ENCODE data around the gene ABCC3.

The ABCC3 gene

DNA sequence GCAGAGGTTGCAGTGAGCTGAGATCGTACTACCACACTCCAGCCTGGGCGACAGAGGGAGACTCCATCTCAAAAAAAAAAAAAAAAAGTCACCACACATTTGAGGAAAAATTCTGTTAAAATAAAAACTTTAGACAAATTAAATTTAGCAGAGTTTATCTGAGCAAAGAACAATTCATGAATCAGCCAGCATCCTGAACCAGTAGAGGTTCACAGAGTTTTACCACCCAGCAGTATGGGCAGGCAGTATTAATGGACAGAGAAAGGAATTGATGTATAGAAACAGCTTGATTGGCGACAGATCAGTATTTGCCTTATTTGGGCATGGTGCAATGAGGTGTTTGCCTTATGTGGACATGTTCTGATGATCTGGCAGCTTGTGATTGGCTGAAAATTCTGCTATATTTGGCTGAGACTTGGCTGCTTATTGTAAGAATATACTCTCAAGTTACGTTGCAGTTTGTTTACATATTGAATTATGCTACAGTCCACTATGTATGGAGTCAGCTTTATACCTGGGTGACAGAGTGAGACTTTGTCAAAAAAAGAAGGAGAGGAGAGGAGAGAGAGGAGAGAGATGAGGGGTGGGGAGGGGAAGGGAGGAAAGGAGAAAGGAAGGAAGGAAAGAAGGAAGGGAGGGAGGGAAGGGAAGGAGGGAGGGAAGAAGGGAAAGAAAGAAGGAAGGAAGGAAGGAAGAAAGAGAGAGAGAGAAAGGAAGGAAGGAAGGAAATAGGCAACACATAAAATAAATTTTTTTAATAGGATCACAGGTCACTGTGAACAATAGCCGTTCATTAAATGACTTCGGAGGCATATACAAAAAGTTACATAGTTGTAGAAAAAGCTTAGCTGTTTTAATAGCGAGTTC is 14.6 kb downstream of the ABCC3 start:
- no peaks in the 10 kb centered on the region for H3K4me1 ChIP-seq (ENCODE audit: insufficient read depth, low read length)
- no peaks in the 10 kb centered on the region for H3K36me3 ChIP-seq (ENCODE audit: insufficient read depth, low read length)
- H3K27me3 ChIP-seq (ENCODE audit: insufficient read depth, low read length) = peaks cover under 1% of the 10 kb centered on the region
- no peaks in the 10 kb centered on the region for H3K9me3 ChIP-seq (ENCODE audit: low read length)
- no peak overlapping the region for H3K4me3 ChIP-seq (ENCODE audit: low read length)
- H2AFZ ChIP-seq (ENCODE audit: low read depth, low read length) = no peak overlapping the region

DNA sequence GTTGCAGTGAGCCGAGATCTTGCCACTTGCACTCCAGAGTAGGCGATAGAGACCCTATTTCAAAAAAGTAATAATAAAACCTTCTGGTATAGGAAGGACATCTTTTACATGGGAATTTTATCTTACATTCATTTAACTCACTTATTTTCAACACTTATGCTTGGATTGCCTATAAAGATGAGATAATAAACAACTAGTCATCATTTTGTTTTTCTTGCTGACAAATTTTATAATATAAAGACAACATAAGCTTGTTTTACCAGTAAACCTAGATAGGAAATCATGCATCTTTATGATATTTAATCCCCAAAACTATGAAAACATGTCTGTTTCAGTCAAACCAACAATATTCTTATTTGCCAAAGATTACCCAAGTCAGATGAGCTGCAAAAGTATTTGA is 17.0 kb downstream of the ABCC3 start:
- no peaks in the 10 kb centered on the region for H3K36me3 ChIP-seq (ENCODE audit: insufficient read depth, low read length)
- H3K4me3 ChIP-seq (ENCODE audit: low read length) = no peak overlapping the region
- peaks cover 5% of the 10 kb centered on the region for H3K27me3 ChIP-seq (ENCODE audit: insufficient read depth, low read length)
- no peaks in the 10 kb centered on the region for H3K9me3 ChIP-seq (ENCODE audit: low read length)
- H3K4me1 ChIP-seq (ENCODE audit: insufficient read depth, low read length) = no peaks in the 10 kb centered on the region
- no peak overlapping the region for H2AFZ ChIP-seq (ENCODE audit: low read depth, low read length)

DNA sequence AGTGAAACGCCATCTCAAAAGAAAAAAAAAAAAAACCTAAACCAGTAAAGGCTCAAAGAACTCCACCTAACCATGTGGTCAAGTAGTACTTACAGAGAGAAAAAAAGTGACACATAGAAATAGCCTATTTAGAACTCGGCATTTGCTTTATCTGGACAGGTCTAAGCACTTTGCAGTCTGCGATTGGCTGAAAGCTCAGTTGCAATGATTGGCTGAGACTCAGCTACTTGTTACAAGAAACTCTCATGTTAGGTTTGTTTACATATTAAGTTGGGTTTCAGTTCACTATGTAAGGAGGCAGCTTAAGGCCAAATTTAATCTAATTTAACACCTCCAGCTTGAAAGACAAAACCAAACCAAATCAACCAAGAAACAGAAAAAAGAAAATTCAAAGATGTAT is 19.1 kb downstream of the ABCC3 start:
- Histone ChIP-seq H3K4me1 (ENCODE audit: insufficient read depth, low read length) (no peaks in the 10 kb centered on the region), H3K27me3 (ENCODE audit: insufficient read depth, low read length) (peaks cover 19% of the 10 kb centered on the region), H3K4me3 (ENCODE audit: low read length) (no peak overlapping the region), H3K9me3 (ENCODE audit: low read length) (no peaks in the 10 kb centered on the region), H3K36me3 (ENCODE audit: insufficient read depth, low read length) (no peaks in the 10 kb centered on the region), H2AFZ (ENCODE audit: low read depth, low read length) (no peak overlapping the region)

DNA sequence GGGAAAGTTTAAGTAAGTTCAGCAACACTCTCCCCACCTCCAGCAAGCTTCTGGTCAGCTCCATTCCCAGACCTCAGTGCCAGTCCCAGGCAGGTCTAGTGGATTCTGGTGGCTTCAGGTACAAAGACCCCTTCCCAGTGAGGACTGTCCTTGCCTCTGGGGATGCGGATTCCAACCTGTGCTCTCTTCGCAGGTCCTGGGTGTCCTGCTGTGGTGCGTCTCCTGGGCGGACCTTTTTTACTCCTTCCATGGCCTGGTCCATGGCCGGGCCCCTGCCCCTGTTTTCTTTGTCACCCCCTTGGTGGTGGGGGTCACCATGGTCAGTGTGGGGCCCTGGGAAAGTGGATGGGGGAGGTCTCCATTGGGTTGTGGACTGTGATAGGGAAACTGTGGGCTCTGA is 21.8 kb downstream of the ABCC3 start:
- H3K9me3 ChIP-seq (ENCODE audit: low read length) = no peaks in the 10 kb centered on the region
- H3K27me3 ChIP-seq (ENCODE audit: insufficient read depth, low read length) = peaks cover 27% of the 10 kb centered on the region
- H3K36me3 ChIP-seq (ENCODE audit: insufficient read depth, low read length) = no peaks in the 10 kb centered on the region
- no peak overlapping the region for H2AFZ ChIP-seq (ENCODE audit: low read depth, low read length)
- H3K4me1 ChIP-seq (ENCODE audit: insufficient read depth, low read length) = no peaks in the 10 kb centered on the region
- H3K4me3 ChIP-seq (ENCODE audit: low read length) = no peak overlapping the region

- Histone ChIP-seq H3K4me1 (ENCODE audit: insufficient read depth, low read length) (no peaks in the 10 kb centered on the region), H3K4me3 (ENCODE audit: low read length) (no peak overlapping the region), H3K9me3 (ENCODE audit: low read length) (no peaks in the 10 kb centered on the region), H3K27me3 (ENCODE audit: insufficient read depth, low read length) (peaks cover 27% of the 10 kb centered on the region), H3K36me3 (ENCODE audit: insufficient read depth, low read length) (no peaks in the 10 kb centered on the region), H2AFZ (ENCODE audit: low read depth, low read length) (no peak overlapping the region)
These were observed 22.4 kb downstream of the ABCC3 start for GRCh38 chr17:50657054-50657453.

DNA sequence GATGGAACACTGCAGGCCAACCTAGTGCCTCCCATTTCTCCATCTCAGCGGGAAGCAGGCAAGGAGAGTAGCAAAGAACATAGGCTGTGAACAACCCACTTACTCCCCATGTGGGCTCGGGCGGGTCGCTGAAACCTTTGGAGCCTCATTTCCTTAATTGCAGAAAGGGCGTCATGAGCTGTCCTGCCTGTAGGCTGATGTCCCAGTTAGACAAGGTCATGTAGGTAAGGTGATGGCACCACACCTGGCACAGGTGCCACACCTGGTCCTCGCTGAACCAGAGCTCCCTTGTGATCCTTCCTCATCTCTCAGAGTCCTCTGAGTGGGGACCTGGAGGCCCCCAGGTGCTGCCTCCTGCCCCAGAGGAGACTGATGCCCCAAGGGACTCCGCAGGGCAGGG is 22.9 kb downstream of the ABCC3 start:
- H3K27me3 ChIP-seq (ENCODE audit: insufficient read depth, low read length) = peaks cover 27% of the 10 kb centered on the region
- no peak overlapping the region for H3K4me3 ChIP-seq (ENCODE audit: low read length)
- no peaks in the 10 kb centered on the region for H3K9me3 ChIP-seq (ENCODE audit: low read length)
- no peak overlapping the region for H2AFZ ChIP-seq (ENCODE audit: low read depth, low read length)
- no peaks in the 10 kb centered on the region for H3K36me3 ChIP-seq (ENCODE audit: insufficient read depth, low read length)
- H3K4me1 ChIP-seq (ENCODE audit: insufficient read depth, low read length) = no peaks in the 10 kb centered on the region

- H2AFZ ChIP-seq (ENCODE audit: low read depth, low read length) = no peak overlapping the region
- no peaks in the 10 kb centered on the region for H3K4me1 ChIP-seq (ENCODE audit: insufficient read depth, low read length)
- H3K4me3 ChIP-seq (ENCODE audit: low read length) = no peak overlapping the region
- no peaks in the 10 kb centered on the region for H3K36me3 ChIP-seq (ENCODE audit: insufficient read depth, low read length)
- no peaks in the 10 kb centered on the region for H3K9me3 ChIP-seq (ENCODE audit: low read length)
- H3K27me3 ChIP-seq (ENCODE audit: insufficient read depth, low read length) = peaks cover 32% of the 10 kb centered on the region
These were observed 23.9 kb downstream of the ABCC3 start for GRCh38 chr17:50658616-50659015.

DNA sequence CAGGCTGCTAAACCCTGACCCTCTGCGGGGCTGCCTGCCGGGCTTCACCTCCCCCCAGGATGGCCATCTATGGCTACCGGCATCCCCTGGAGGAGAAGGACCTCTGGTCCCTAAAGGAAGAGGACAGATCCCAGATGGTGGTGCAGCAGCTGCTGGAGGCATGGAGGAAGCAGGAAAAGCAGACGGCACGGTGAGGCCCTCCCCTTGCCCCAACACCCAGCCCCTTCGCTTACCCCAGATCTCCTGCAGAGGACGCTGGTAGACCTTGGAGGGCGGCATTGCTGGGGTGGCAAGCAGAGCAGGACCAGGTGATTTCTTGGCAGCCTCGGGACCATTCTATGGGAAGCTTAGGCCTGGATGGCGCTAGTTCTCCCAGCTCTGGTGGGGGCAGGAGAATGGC is 24.5 kb downstream of the ABCC3 start:
- H3K36me3 ChIP-seq (ENCODE audit: insufficient read depth, low read length) = no peaks in the 10 kb centered on the region
- H2AFZ ChIP-seq (ENCODE audit: low read depth, low read length) = no peak overlapping the region
- no peak overlapping the region for H3K4me3 ChIP-seq (ENCODE audit: low read length)
- no peaks in the 10 kb centered on the region for H3K9me3 ChIP-seq (ENCODE audit: low read length)
- peaks cover 34% of the 10 kb centered on the region for H3K27me3 ChIP-seq (ENCODE audit: insufficient read depth, low read length)
- no peaks in the 10 kb centered on the region for H3K4me1 ChIP-seq (ENCODE audit: insufficient read depth, low read length)

- Histone ChIP-seq H3K4me1 (ENCODE audit: insufficient read depth, low read length) (no peaks in the 10 kb centered on the region), H3K4me3 (ENCODE audit: low read length) (no peak overlapping the region), H2AFZ (ENCODE audit: low read depth, low read length) (no peak overlapping the region), H3K27me3 (ENCODE audit: insufficient read depth, low read length) (peaks cover 32% of the 10 kb centered on the region), H3K9me3 (ENCODE audit: low read length) (no peaks in the 10 kb centered on the region), H3K36me3 (ENCODE audit: insufficient read depth, low read length) (no peaks in the 10 kb centered on the region)
These were observed 25.6 kb downstream of the ABCC3 start for GRCh38 chr17:50660042-50660886.

GRCh38 chr17:50660887-50661345 is 26.2 kb downstream of the ABCC3 start:
- H3K9me3 ChIP-seq (ENCODE audit: low read length) = no peaks in the 10 kb centered on the region
- H3K4me1 ChIP-seq (ENCODE audit: insufficient read depth, low read length) = no peaks in the 10 kb centered on the region
- no peak overlapping the region for H3K4me3 ChIP-seq (ENCODE audit: low read length)
- H3K27me3 ChIP-seq (ENCODE audit: insufficient read depth, low read length) = peaks cover 32% of the 10 kb centered on the region
- H2AFZ ChIP-seq (ENCODE audit: low read depth, low read length) = no peak overlapping the region
- no peaks in the 10 kb centered on the region for H3K36me3 ChIP-seq (ENCODE audit: insufficient read depth, low read length)

DNA sequence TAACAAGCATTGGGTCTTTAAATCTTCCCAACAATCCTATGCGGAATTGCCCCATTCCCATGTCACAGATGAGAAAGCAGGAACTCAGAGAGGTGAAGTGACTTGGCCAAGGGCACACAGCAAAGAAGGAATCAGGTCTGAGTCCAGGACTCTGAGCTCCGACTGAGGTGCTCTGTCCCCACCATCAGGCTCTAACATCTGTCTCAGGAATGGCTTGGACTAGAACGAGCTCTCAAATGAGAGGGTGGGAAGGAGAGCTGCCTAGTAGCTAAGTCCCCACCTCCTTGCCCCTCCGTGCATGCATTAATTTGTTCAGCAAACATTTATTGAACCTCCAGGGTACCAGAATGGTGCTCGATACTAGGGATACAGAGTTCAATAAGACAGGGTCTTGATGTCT is 26.7 kb downstream of the ABCC3 start:
- H3K4me1 ChIP-seq (ENCODE audit: insufficient read depth, low read length) = no peaks in the 10 kb centered on the region
- no peak overlapping the region for H3K4me3 ChIP-seq (ENCODE audit: low read length)
- H3K27me3 ChIP-seq (ENCODE audit: insufficient read depth, low read length) = peaks cover 30% of the 10 kb centered on the region
- H2AFZ ChIP-seq (ENCODE audit: low read depth, low read length) = no peak overlapping the region
- no peaks in the 10 kb centered on the region for H3K36me3 ChIP-seq (ENCODE audit: insufficient read depth, low read length)
- H3K9me3 ChIP-seq (ENCODE audit: low read length) = no peaks in the 10 kb centered on the region

DNA sequence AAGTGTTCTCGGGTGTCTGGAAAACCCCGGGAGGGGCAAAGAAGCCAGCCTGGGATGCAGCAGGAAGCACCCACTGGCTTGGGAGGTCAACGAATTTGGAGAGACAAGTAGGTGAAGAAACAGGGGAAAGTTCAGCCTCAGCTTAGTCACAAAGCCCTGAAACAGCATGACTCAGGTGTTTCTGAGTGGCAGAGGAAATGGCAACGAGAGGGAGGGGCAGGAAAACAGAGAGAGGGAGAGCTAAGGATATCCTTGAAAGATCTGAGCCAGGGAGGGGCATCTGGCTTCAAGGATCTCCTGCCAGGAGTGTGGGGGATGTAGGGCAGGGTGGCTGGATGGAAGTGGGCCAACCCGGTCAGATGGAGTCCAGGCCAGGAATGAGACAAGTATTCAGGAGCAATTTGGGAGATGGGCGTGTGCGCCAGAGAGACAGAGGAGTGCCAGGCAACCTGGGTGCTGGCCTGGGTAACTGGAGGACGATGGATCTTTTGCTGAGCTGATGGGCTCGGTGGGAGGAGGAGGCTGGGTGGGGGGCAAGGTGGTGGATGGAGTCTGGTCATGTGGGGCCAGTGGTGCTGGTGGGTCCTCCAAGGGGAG is 27.2 kb downstream of the ABCC3 start:
- peaks cover 26% of the 10 kb centered on the region for H3K27me3 ChIP-seq (ENCODE audit: insufficient read depth, low read length)
- H3K36me3 ChIP-seq (ENCODE audit: insufficient read depth, low read length) = no peaks in the 10 kb centered on the region
- no peak overlapping the region for H3K4me3 ChIP-seq (ENCODE audit: low read length)
- H3K9me3 ChIP-seq (ENCODE audit: low read length) = no peaks in the 10 kb centered on the region
- no peak overlapping the region for H2AFZ ChIP-seq (ENCODE audit: low read depth, low read length)
- no peaks in the 10 kb centered on the region for H3K4me1 ChIP-seq (ENCODE audit: insufficient read depth, low read length)

GRCh38 chr17:50662632-50663225 is 28.0 kb downstream of the ABCC3 start:
- Histone ChIP-seq H3K4me3 (ENCODE audit: low read length) (no peak overlapping the region), H3K9me3 (ENCODE audit: low read length) (no peaks in the 10 kb centered on the region), H3K36me3 (ENCODE audit: insufficient read depth, low read length) (no peaks in the 10 kb centered on the region), H3K4me1 (ENCODE audit: insufficient read depth, low read length) (no peaks in the 10 kb centered on the region), H2AFZ (ENCODE audit: low read depth, low read length) (no peak overlapping the region), H3K27me3 (ENCODE audit: insufficient read depth, low read length) (peaks cover 23% of the 10 kb centered on the region)

All from neuron (in vitro differentiated cells).